Brain microvascular endothelial cell (primary cell): ENCODE measurements around the gene ULK2.
A peak's percentile ranks its signal among the peaks of the same experiment; 100 is the strongest.

Experiments used
- DNase-seq: peaks from one replicate; pipeline ENCODE4 v3.0.0-alpha.2; 2020
- H3K27ac ChIP-seq: fragments of 250-450 bp; sonication (Bioruptor Pico); 2 replicates; pipeline ENCODE4 v1.5.1; 2020; ENCODE audit warnings: mild to moderate bottlenecking, moderate library complexity
- H3K27me3 ChIP-seq: fragments of 250-450 bp; sonication (Bioruptor Pico); replicated peaks from 2 replicates; pipeline ENCODE4 v1.5.1; 2020; ENCODE audit warnings: mild to moderate bottlenecking
- H3K36me3 ChIP-seq: fragments of 250-450 bp; sonication (Bioruptor Pico); replicated peaks from 2 replicates; pipeline ENCODE4 v1.5.1; 2020; ENCODE audit warnings: mild to moderate bottlenecking
- H3K4me3 ChIP-seq: 2 replicates; pipeline ENCODE4 v1.5.1; 2011; ENCODE audit warnings: low read depth, mild to moderate bottlenecking, control low read depth, low read length, moderate library complexity
- CTCF ChIP-seq: IDR thresholded peaks from 2 replicates; pipeline ENCODE4 v1.5.1; 2011; ENCODE audit warnings: low read depth, mild to moderate bottlenecking, moderate library complexity, low read length, control low read depth, inconsistent platforms; ENCODE audit errors: missing control alignments
- in situ Hi-C: cut with HindIII; loops from 2 replicates; pipeline ENCODE4 v1.10.0; 2017; ENCODE audit warnings: low sequenced_read_pairs, low pct_ligation_motif_present

ULK2 gene

GRCh38 chr17:19746517-19746916 lies 121.2 kb downstream of the ULK2 start:
- DNase-seq, result no peak

GRCh38 chr17:19744922-19745757 lies 122.6 kb downstream of the ULK2 start:
- DNase-seq, result peak; percentile 68
- in situ Hi-C loops, result no loop called here
- TF ChIP-seq CTCF, result peak; percentile 90
- H3K27me3 ChIP-seq, result no peaks in the 10 kb centered on the region
- H3K27ac ChIP-seq, result no peak overlapping the region
- no peaks in the 10 kb centered on the region for H3K36me3 ChIP-seq
- no peak overlapping the region for H3K4me3 ChIP-seq

More at GRCh38 chr17:19746517-19746916, 121.2 kb downstream of the ULK2 start:
- in situ Hi-C loops, result no loop called here
- H3K36me3 ChIP-seq, result no peaks in the 10 kb centered on the region
- H3K27ac ChIP-seq, result no peak overlapping the region
- H3K27me3 ChIP-seq, result no peaks in the 10 kb centered on the region
- no peak for TF ChIP-seq CTCF
- H3K4me3 ChIP-seq, result no peak overlapping the region

GRCh38 chr17:19744492-19744891 lies 123.2 kb downstream of the ULK2 start:
- peak overlapping the region; percentile 20 for H3K4me3 ChIP-seq
- no peaks in the 10 kb centered on the region for H3K36me3 ChIP-seq
- in situ Hi-C loops, result no loop called here
- H3K27ac ChIP-seq, result no peak overlapping the region
- no peak for TF ChIP-seq CTCF
- no peaks in the 10 kb centered on the region for H3K27me3 ChIP-seq
- no peak for DNase-seq

- in situ Hi-C loops, result no loop called here
- Histone ChIP-seq H3K36me3 (no peaks in the 10 kb centered on the region), H3K27ac (no peak overlapping the region), H3K4me3 (no peak overlapping the region), H3K27me3 (no peaks in the 10 kb centered on the region)
- no peak for TF ChIP-seq CTCF
- no peak for DNase-seq
Measured at GRCh38 chr17:19743101-19744100, 124.3 kb downstream of the ULK2 start.

- in situ Hi-C loops, result no loop called here
- H3K36me3 ChIP-seq, result no peaks in the 10 kb centered on the region
- H3K27ac ChIP-seq, result no peak overlapping the region
- DNase-seq, result no peak
- TF ChIP-seq CTCF, result no peak
- no peak overlapping the region for H3K4me3 ChIP-seq
- H3K27me3 ChIP-seq, result no peaks in the 10 kb centered on the region
Measured at GRCh38 chr17:19742495-19742894, 125.2 kb downstream of the ULK2 start.
